GM21529 (cell line): Measurements from ENCODE around the gene FARP1.

Source experiments
- ATAC-seq: cut with Tn5 transposase; IDR thresholded peaks from one replicate; pipeline ENCODE4 v1.9.1; 2021; ENCODE audit not compliant: unreplicated experiment

FARP1 gene

DNA sequence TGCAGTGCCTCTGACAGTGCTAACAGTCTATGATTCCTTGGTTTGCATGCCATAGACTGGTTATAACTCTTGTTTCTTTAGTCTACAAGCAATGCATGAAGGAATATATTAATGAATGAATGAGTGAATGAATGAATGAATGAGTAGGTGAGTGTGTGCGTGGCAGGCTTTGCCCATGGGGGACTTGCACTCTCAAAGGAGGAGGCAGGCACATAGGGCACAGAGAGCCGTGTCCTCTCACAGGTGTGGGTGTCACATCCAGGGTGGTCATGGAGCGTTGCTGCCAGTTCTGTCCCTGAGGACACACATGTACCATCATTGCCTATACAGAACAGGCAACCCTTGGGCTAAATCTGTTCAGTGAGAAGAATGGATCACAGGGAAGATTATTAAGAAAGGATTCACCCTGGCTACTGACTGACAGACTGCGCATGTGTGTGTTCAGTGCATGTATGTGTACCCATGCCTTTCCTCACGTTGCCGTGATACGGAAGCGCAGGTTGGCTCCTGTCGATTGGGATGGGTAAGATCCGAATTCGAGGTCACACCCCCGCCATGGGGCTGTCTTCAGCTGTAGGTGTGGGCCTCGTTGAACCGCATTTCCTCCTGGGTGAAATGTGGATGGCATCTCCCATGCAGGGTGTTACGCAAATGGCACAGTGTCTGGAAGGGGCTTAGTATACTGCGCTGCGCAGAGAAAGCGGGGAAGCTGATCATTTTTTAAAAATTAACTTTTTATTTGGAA, 272.6 kb downstream of the FARP1 start:
- ATAC-seq, result no peak

DNA sequence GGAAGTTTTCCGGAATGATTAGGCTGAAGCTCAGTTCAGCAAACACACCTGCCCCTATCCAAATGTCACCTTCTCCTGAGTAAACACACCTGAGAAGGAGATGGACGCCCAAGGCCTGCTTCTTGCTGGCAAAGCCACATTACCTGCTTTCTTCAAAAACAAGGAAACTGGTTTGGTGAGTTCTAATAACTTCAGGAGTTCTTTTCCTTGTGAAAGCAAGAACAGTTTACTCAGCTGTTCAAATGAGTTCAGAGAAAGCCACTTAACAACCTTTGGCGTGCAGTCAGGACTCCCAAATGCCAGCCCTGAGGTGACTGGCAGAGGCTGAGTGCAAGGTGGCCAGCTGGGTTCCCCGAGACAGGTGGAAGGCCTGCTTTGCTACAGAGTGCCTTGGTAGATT, 273.5 kb downstream of the FARP1 start:
- ATAC-seq, result no peak

DNA sequence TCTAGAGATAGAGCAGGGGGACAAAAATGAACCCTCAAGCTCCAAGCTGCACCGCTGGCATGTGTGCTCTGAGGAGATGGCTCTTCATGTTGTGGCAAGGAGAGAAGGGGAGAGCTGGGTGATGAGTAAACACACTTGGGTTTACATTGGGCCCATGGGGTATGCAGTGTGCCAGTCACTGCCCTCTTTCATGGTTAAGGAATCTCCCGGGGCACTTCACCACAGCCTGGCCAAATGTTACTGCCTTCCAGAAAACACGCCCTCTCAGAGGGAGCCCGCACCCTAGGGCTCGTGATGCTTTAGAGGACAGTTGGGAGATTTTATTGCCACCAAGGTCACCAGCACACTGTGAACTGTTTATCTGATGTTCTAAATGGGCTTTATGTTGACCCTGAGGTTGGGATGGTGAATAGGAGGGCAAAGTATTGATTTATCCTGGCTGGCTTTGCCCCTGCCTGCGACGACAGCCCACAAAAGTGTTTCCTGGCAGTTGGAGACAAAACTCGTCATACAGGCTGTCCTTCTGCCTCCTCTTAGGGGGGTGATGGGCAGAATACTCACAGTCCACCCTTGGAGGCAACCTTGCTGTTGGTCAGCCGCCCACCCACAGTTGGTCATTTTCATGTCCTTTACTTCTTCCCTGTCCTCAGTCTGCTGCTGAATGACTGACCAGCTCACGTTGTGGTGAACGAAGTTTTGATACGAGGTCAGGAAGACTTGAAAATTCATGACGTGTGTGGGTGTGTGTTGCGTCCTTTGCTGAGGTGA, 277.1 kb downstream of the FARP1 start:
- ATAC-seq, result no peak

DNA sequence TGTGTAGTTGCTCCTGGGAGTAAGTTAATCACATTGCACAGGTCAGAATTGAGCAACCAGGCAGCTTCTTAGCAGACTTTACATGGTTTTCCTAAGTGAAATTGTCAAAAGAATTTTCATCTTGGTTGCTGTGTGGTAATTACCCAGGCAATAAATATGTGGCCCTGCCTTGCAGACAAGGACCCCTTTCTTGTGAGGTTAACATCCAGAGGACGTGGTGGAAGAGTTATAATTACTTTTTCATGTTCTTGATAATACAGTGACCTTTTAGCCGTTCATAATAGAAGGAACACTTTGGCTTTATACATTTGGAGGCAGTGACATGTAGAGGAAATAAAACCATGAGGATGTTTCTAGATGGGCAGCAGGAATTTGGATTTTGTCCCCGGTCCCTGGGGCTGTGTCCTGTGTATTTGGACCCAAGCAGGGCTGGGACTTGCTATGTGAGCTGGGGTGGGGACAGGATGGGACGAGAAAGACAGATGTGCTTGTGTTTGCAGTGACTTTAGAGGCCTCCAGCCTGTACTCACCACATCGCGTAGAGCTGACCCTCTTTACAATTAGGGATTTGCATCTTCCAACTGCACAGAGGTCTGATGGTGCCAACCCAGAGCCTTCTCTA, 277.8 kb downstream of the FARP1 start:
- ATAC-seq, result no peak

DNA sequence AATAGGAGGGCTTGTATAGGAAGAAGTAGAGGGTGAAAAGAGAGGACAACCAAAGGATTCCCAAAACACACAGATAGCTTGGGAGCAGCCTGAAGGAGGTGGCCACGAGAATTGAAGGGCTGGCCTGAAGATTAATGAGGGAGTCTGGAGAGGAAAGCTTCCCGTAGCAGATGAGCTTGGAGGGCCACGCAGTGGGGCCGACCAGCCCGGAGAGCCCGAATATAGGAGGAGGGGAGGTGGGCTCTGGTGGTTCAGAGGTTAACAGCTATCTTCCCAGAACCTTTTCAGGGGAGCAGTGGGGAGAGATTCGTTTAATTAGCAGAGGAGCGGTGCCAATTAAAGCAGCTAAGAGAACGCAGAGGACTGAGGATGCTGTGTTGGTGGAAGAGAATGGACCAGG, 279.2 kb downstream of the FARP1 start:
- ATAC-seq, result no peak

DNA sequence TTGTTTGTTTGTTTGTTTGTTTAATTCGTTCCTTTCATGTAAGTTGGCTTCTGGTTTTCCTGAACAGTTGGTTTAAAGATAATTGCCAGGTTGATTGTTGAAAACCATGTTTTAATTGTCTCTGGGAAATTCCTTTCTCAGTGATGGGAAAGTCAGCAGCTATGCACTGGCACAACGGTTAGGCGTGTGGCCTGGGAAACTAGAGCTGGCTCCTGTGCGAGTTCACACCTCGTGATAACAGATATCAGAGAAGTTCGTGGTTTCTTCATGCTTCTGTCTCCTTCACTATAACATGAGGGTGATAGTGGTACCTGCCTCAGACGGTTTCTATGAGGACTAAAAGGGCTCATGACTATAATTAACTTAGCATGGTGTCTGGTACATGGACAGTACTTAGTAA, 280.5 kb downstream of the FARP1 start:
- no peak for ATAC-seq

DNA sequence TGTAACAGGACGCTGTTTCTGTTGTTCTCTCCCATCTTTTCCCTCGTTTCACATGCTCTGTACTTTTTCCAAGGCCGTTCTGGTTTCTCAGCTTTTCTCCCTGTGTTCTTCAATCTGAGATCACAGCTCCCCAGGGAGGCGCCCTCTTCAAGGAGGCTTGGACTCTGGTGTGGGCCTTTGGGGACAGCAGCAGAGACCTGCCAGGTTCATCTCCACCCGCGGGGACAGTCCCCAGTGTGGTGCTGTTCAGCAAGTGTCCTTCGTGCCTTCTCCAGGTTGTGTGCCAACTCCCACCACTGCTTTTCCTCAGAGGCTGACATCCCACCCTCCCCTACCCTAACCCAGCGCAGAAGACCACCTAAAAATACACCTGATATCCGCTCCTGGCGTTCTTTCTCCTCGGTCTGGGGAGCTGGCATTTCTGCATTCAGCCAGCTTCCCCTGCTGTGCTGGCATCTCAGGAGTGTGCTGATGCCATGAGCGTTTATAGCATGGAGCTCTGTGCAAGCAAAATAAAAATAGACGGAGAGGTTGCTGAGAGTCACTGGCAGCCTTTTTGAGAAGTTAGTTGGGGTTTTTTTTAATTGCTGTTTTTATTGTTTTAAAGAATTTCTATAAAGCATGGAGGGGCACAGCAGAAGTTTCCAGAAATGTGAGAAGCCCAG, 284.6 kb downstream of the FARP1 start:
- ATAC-seq, result no peak

DNA sequence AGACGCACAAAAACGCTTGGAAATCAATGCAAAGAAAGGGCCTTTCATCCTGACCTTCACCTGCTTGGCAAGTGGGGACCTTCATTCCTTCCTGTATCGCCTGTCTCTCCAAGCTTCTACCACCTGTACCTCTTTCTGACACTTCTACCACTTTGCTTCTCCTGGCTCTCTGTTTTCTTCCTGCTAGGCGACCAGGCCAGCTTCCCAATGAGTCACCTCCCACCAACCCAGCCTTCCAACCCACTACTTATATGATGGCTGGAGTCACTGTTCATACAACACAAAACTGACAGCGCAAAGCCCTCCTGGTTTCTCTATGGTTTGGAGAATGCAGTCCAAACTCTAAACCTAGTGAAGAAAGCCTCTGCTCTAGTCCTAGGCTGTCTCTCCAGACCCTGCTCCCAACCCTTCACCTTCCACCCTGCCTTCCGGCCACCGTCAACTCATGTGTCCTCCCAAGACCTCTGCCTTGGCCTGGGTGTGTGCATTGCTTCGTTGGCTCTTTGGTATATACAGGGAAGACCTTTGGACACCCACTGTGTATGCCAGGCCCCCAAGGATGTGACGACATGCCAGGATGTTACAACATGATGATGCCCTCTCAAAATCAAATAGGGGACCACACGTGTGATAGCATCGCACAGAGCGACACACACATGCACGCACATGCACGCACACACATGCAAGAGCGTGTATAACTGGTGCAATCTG, 285.5 kb downstream of the FARP1 start:
- no peak for ATAC-seq

DNA sequence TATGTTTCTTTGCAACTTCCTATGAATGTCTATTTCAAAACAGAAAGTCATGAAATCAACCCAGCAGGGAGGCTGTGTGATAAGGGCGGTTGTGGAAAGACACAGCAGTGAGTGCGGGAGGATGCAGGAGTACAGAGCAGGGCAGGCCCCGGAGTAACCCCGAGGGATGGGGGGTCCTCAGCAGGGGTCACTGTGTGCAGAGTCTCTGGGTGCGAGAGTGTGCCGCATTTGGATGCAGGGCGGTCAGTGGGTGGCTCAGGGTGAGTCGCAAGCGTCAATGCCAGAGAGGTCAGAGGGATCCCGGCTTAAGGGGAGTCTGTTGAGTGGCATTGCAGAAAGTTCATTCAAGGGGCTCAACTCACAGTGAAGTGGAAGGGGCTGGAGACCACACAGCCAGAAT, 286.2 kb downstream of the FARP1 start:
- no peak for ATAC-seq

DNA sequence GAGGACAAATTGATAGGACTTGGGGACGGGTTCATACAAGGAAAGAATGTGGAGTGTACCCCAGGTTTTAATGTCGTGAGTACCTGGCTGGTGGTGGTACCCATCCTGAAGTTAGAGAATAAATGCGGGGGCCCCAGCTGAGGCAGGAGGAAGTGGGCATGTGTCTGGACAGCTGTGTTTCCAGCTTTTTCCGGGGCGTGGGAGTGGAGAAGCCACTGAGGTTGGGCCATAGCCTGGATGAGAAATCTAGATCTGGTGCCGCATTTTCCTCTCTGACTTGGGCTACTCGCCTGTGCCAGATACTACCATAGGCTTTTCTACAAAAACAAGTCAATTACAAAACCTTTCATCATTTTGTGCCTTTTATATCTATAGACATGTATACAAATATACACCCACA, 286.6 kb downstream of the FARP1 start:
- ATAC-seq, result no peak

DNA sequence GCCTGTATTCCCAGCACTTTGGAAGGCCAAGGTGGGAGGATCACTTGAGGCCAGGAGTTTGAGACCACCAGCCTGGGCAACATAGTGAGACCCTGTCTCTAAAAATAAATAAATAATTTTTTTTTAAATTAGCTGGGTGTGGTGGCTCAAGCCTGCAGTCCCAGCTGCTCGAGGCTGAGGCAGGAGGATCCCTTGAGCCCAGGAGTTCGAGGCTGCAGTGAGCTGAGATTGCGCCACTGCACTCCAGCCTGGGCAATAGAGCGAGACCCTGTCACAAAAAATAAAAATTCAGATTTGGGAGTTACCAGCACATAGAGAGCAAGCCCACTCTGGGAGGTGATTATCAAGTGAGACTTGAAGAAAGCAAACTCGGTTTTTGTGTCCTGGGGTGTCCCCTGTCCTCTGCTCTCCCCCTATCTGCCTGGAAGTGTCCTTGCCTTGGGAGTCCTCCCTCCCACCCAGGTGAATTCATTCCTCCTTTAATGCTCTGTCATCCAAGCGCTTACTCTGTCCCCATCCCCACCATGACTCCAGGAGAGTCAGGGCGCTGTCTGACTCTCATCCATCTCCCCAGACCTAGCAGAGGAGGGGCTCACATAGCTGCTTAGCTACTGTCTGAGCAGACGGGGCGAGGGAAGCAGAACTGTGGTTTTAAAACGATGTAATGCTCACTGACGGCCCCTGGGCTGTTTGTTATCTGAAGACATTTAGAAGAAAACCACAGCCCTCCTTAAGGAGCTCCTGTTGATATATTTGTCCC, 287.3 kb downstream of the FARP1 start:
- ATAC-seq, result no peak

DNA sequence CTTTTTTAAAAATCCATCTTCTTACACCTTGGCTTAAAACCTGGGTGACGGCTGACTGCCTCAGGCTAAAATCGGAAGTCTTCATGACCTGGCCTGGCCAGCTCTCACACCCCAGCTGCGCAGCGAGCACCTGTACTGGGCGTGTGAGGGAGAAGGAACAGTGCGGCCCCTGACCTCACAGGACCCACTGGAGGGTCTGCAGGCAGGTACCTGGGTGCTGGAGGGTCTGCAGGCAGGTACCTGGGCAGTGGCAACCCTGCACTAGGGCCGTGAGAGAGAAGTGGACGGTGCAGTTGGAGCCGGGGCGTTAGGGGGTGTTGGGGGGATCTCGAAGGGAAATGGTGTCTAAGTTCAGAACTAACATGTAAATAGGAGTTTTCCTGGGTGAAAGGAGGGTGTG, 289.7 kb downstream of the FARP1 start:
- no peak for ATAC-seq

DNA sequence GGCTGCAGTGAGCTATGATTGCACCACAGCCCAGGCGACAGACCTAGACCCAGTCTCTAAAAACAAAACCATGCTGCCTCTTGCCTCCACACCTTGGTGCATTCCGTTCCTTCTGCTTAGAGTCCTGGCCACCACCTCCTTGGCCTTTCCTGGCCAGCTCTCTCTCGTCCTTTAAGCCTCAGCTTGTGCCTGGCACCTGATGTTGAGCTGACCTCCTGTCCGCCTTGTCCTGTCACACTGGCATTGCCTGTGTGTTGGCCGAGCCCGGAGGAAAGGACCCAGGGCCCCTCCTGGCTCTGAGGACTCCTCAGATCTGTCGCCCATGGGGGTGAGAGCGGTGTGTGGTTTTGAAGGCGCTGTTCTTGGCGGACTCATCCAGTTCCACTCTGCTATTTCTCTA, 290.8 kb downstream of the FARP1 start:
- ATAC-seq, result no peak

DNA sequence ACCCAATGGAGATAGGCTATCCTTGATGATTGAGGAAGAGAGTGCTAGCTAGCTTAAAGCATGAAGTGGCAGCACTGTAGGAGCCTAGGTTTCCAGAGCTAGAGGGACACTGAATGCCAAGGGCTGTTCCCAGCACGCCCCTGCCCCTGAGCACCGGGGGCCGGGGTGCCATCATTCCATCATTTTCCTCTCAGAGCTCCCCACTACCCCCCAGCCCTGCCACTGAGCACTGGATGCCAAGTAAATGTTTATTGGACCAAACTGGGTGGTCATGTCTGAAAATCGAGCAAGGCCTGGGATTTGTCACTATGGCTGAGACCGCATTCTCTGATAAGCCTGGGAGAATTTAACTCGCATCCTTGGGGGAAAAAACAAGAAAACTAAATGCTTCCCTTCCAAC, 291.2 kb downstream of the FARP1 start:
- ATAC-seq, result no peak

DNA sequence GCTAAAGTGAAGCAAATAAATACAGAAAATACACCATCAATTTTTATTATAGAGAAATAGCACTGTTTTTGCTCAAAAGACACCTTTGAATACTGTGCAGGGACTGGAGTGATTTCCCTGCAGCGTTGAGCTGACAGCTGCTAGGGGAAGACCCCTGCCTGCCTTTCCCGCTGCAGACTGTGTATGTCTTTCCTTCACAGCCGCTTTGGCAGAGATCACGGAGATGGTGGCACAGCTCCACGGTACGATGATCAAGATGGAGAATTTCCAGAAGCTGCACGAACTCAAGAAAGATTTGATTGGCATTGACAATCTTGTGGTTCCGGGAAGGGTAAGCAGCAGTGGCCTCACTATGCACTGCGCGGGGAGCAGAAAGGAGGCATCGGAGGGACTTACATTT, 292.5 kb downstream of the FARP1 start:
- ATAC-seq, result no peak

DNA sequence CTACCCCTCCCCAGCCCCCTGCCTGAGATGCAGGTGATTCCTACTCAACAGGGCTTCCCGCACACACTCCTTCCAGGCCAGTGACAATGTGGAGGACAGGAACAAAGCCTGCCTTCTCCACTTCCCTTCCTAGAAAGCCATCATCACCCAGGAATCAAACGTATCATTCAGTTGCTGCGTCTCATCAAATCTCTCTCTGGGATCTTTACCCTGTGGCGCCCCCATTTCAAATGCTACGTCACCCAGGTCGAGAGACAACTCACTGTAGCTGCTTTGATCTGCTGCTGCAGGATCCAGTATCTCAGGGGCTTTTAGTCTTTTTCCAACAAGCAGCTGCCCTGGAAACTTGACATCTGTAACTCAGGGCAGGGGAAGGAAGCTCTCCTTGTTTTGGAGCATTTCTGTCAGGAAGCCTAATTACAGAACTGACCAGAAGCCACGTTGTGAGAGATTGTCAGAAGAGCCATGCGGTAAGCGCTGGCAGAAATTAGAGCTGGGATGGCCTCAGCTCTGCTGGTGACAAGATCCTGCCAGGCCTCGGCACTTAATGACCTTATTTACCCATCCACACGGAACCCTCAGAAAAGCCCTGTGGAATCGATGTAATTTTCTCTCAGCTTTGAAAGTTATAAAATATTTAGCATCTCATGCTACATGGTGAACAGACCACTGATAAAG, 293.5 kb downstream of the FARP1 start:
- no peak for ATAC-seq

DNA sequence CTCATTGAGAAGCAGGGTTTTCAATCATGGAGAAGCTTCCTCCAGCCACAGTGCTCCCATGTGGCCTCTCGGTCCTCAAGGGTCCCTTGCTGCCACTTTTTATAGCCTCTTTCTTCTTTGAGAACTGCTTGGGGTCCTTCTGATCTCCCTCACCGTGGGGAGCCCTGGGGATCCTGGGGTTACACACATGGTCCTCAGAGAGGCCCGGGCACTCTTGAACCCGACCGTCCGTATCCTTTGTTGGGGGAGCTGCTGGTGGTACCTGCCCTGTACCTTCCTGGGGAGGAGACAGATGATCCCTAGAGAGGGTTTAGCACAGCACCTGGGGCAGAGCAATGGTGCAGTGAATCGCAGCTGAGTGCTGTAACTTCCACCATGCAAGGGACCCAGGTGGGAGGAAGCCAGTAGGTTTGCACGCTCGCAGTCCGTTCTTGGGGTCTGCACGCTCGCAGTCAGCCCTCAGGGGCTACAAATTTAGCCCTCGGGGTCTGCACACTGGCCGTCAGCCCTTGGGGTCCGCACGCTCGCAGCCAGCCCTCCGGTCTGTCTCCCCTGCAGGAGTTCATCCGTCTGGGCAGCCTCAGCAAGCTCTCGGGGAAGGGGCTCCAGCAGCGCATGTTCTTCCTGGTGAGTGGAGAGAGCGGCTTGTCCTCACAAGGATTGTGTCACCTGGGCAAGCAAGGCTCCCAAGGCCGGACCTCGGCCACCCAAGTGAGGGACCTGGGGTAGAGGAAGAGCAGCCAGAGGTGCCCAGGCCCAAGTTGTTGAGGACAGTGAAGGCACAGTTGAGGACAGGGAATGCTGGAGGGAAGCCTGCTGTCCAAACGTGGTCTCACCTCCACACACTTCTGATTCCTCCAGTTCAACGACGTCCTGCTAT, 295.6 kb downstream of the FARP1 start:
- no peak for ATAC-seq

DNA sequence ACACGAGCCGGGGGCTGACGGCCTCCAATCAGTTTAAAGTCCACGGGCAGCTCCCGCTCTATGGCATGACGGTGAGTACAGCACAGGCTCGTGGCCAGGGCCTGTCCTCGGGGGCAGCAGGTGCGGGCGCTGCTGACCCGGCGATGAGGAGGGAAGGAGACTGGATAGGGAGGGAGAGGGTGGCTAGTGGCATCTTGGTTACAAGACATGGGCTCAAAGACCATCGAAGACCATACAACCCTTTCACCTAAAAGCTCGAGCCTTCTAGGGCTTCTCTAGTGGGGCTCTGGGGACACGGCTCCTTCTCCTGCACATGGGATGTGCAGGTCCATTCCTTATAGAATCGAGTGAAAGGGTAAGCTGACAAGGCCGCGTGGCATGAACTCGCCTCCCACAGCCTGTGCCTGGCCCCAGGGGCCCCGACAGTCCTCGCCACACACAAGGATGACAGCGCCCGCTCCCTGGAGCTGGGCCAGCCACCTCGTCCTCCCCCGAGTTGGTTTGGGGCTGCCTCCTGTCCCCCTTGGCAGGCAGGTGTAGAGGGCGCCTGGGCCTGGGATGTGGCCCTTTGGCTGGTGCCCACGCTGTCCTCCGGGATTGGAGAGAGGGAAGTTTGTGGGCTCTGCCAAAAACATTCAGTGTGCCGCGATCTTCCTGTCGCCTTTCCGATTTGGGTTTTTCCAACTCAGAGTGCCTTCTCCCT, 296.4 kb downstream of the FARP1 start:
- ATAC-seq, result no peak
